MM.1S (cell line): Measurements from ENCODE around the gene SDK1.

Experiments
- CTCF ChIP-seq: fragments of 300-600 bp; sonication (generic); IDR thresholded peaks from 2 replicates; pipeline ENCODE4 v1.5.1; 2016; ENCODE audit warnings: antibody characterized with exemption, low read length, mixed read lengths
- EZH2 ChIP-seq: fragments of 300-600 bp; sonication (generic); optimal IDR thresholded peaks from 2 replicates; pipeline ENCODE3; 2017; ENCODE audit warnings: low read depth, mild to moderate bottlenecking, antibody characterized with exemption, low read length, mixed read lengths

GRCh38 chr7:4014346-4015050 is 713.4 kb downstream of the SDK1 start:
- no peak for TF ChIP-seq CTCF
- TF ChIP-seq EZH2 = no peak
